WTC11 (cell line): ENCODE results near the gene FBLN2. TPM values are rescaled to one million over a fixed set of nuclear protein-coding genes. Genes with fewer than 3 reads are reported as not detected.

ENCODE experiments used
- ATAC-seq: fragments of 200-7000 bp; cut with Tn5 transposase; 2 replicates; pipeline ENCODE4 v1.10.0; 2021; ENCODE audit warnings: mild to moderate bottlenecking, moderate library complexity
- CTCF ChIA-PET: fragments of 300-600 bp; sonication (Branson Sonifier 250); formaldehyde crosslinking; loops from one replicate; lab custom pipeline; 2021; ENCODE audit warnings: antibody characterized with exemption; lab: Charles Lee
- POLR2A ChIA-PET: fragments of 350-600 bp; sonication (Branson Sonifier 250); formaldehyde crosslinking; loops from one replicate; lab custom pipeline; 2021; ENCODE audit warnings: antibody characterized with exemption; lab: Charles Lee
- DNase-seq: peaks from one replicate; pipeline ENCODE4 v3.0.0; 2021; ENCODE audit warnings: low spot score
- H3K27ac Mint-ChIP-seq: 2 replicates; pipeline ENCODE4 v1.8.0; 2021; ENCODE audit warnings: mixed read lengths
- H3K27me3 Mint-ChIP-seq: 2 replicates; pipeline ENCODE4 v1.8.0; 2021; ENCODE audit warnings: low read depth, mild to moderate bottlenecking, moderate library complexity, mixed read lengths
- H3K36me3 Mint-ChIP-seq: 2 replicates; pipeline ENCODE4 v1.8.0; 2021; ENCODE audit warnings: mixed read lengths
- H3K4me1 Mint-ChIP-seq: 2 replicates; pipeline ENCODE4 v1.8.0; 2022; ENCODE audit warnings: mixed read lengths
- H3K4me3 Mint-ChIP-seq: 2 replicates; pipeline ENCODE4 v1.8.0; 2021; ENCODE audit warnings: mild to moderate bottlenecking, moderate library complexity, mixed read lengths
- H3K9me3 Mint-ChIP-seq: 2 replicates; pipeline ENCODE4 v1.8.0; 2021; ENCODE audit warnings: mixed read lengths
- ETV6 ChIP-seq: sonication (generic); formaldehyde crosslinking; IDR thresholded peaks from 2 replicates; pipeline ENCODE4 v1.8.1; 2022; ENCODE audit warnings: mild to moderate bottlenecking, missing genetic modification reagents
- FOXP1 ChIP-seq: sonication (generic); formaldehyde crosslinking; IDR thresholded peaks from 2 replicates; pipeline ENCODE4 v1.8.0; 2022; ENCODE audit warnings: missing genetic modification reagents, mild to moderate bottlenecking, moderate library complexity, borderline replicate concordance
- HMGA2 ChIP-seq: fragments of 250-450 bp; sonication (Bioruptor Pico); IDR thresholded peaks from 2 replicates; pipeline ENCODE4 v1.4.0; 2021; ENCODE audit warnings: mild to moderate bottlenecking, moderate library complexity
- IRF2 ChIP-seq: sonication (generic); formaldehyde crosslinking; IDR thresholded peaks from 2 replicates; pipeline ENCODE4 v1.8.0; 2022; ENCODE audit warnings: low read depth, missing genetic modification reagents, borderline replicate concordance
- JAZF1 ChIP-seq: fragments of 250-450 bp; sonication (Bioruptor Pico); IDR thresholded peaks from 2 replicates; pipeline ENCODE4 v1.9.0; 2021; ENCODE audit warnings: moderate library complexity, mild to moderate bottlenecking, inconsistent platforms
- JUN ChIP-seq: sonication (generic); formaldehyde crosslinking; IDR thresholded peaks from 2 replicates; pipeline ENCODE4 v1.8.0; 2023; ENCODE audit warnings: mild to moderate bottlenecking, missing genetic modification reagents
- RORB ChIP-seq: fragments of 250-450 bp; sonication (Bioruptor Pico); IDR thresholded peaks from 2 replicates; pipeline ENCODE4 v1.9.0; 2021; ENCODE audit warnings: mild to moderate bottlenecking
- total RNA-seq: library from RNA; stranded (reverse); gene quantifications from 3 replicates; pipeline ENCODE4 v1.2.3, GENCODE V29; 2021
- TF ChIP-seq, protein P1 (sequence below): sonication (generic); formaldehyde crosslinking; IDR thresholded peaks from 2 replicates; pipeline ENCODE4 v1.8.0; 2022; ENCODE audit warnings: mild to moderate bottlenecking, missing genetic modification reagents
- TF ChIP-seq, protein P2 (sequence below): sonication (generic); formaldehyde crosslinking; IDR thresholded peaks from 2 replicates; pipeline ENCODE4 v1.8.0; 2022; ENCODE audit warnings: mild to moderate bottlenecking, missing genetic modification reagents
- TF ChIP-seq, protein P3 (sequence below): sonication (generic); formaldehyde crosslinking; IDR thresholded peaks from 2 replicates; pipeline ENCODE4 v1.8.1; 2022; ENCODE audit warnings: low read depth, missing genetic modification reagents, borderline replicate concordance
- TF ChIP-seq, protein P4 (sequence below): sonication (generic); formaldehyde crosslinking; IDR thresholded peaks from 2 replicates; pipeline ENCODE4 v1.8.0; 2023; ENCODE audit warnings: mild to moderate bottlenecking, missing genetic modification reagents
- TF ChIP-seq, protein P5 (sequence below): fragments of 250-450 bp; sonication (Bioruptor Pico); IDR thresholded peaks from 2 replicates; pipeline ENCODE4 v1.9.0; 2021; ENCODE audit warnings: mild to moderate bottlenecking
- TF ChIP-seq, protein P6 (sequence below): sonication (generic); formaldehyde crosslinking; IDR thresholded peaks from 2 replicates; pipeline ENCODE4 v1.8.0; 2022; ENCODE audit warnings: mild to moderate bottlenecking, missing genetic modification reagents
- TF ChIP-seq, protein P7 (sequence below): fragments of 250-450 bp; sonication (Bioruptor Pico); IDR thresholded peaks from 2 replicates; pipeline ENCODE4 v1.9.0; 2021; ENCODE audit warnings: mild to moderate bottlenecking, borderline replicate concordance
- TF ChIP-seq, protein P8 (sequence below): sonication (generic); formaldehyde crosslinking; IDR thresholded peaks from 2 replicates; pipeline ENCODE4 v1.8.1; 2022; ENCODE audit warnings: mild to moderate bottlenecking, missing genetic modification reagents, moderate library complexity, borderline replicate concordance

Gene FBLN2
- total RNA-seq, 1 experiment from 2014 or later = 20.7 TPM

DNA sequence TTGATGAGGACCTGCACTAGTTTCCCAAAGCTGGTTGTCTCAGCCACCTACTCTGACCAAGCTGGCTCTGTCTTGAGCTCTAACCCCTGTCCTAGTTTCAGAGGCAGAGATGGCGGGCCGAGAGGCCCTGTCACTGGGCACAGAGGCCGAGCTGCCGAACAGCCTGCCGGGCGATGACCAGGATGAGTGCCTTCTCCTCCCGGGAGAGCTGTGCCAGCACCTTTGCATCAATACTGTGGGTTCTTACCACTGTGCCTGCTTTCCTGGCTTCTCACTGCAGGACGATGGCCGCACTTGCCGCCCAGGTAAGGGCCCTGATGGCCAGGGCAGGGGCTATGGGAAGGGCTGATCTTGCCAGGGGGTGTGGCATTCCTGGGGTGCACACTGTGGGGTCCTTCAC, 69.1 kb downstream of the FBLN2 start:
- Mint-ChIP-seq H3K4me3 (no peak overlapping the region), H3K27me3 (no peaks in the 10 kb centered on the region), H3K36me3 (peaks cover 2% of the 10 kb centered on the region; the same call in 1 of the 2 replicates), H3K27ac (no peak overlapping the region), H3K9me3 (peaks cover 15% of the 10 kb centered on the region), H3K4me1 (no peaks in the 10 kb centered on the region; the same call in 1 of the 2 replicates)
- POLR2A ChIA-PET = no interaction called here
- DNase-seq = no peak
- no peak for ATAC-seq
- TF ChIP-seq ETV6 (no peak), IRF2 (CRISPR knock-in tag) (no peak), JUN (CRISPR knock-in tag) (no peak), FOXP1 (CRISPR knock-in tag) (no peak), HMGA2 (CRISPR knock-in tag) (no peak)
- TF ChIP-seq, protein P1, sequence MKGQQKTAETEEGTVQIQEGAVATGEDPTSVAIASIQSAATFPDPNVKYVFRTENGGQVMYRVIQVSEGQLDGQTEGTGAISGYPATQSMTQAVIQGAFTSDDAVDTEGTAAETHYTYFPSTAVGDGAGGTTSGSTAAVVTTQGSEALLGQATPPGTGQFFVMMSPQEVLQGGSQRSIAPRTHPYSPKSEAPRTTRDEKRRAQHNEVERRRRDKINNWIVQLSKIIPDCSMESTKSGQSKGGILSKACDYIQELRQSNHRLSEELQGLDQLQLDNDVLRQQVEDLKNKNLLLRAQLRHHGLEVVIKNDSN (CRISPR knock-in tag) = no peak
- TF ChIP-seq, protein P2, sequence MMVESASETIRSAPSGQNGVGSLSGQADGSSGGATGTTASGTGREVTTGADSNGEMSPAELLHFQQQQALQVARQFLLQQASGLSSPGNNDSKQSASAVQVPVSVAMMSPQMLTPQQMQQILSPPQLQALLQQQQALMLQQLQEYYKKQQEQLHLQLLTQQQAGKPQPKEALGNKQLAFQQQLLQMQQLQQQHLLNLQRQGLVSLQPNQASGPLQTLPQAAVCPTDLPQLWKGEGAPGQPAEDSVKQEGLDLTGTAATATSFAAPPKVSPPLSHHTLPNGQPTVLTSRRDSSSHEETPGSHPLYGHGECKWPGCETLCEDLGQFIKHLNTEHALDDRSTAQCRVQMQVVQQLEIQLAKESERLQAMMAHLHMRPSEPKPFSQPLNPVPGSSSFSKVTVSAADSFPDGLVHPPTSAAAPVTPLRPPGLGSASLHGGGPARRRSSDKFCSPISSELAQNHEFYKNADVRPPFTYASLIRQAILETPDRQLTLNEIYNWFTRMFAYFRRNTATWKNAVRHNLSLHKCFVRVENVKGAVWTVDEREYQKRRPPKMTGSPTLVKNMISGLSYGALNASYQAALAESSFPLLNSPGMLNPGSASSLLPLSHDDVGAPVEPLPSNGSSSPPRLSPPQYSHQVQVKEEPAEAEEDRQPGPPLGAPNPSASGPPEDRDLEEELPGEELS (CRISPR knock-in tag) = no peak
- TF ChIP-seq, protein P3, sequence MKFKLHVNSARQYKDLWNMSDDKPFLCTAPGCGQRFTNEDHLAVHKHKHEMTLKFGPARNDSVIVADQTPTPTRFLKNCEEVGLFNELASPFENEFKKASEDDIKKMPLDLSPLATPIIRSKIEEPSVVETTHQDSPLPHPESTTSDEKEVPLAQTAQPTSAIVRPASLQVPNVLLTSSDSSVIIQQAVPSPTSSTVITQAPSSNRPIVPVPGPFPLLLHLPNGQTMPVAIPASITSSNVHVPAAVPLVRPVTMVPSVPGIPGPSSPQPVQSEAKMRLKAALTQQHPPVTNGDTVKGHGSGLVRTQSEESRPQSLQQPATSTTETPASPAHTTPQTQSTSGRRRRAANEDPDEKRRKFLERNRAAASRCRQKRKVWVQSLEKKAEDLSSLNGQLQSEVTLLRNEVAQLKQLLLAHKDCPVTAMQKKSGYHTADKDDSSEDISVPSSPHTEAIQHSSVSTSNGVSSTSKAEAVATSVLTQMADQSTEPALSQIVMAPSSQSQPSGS (CRISPR knock-in tag) = no peak
- TF ChIP-seq, protein P4, sequence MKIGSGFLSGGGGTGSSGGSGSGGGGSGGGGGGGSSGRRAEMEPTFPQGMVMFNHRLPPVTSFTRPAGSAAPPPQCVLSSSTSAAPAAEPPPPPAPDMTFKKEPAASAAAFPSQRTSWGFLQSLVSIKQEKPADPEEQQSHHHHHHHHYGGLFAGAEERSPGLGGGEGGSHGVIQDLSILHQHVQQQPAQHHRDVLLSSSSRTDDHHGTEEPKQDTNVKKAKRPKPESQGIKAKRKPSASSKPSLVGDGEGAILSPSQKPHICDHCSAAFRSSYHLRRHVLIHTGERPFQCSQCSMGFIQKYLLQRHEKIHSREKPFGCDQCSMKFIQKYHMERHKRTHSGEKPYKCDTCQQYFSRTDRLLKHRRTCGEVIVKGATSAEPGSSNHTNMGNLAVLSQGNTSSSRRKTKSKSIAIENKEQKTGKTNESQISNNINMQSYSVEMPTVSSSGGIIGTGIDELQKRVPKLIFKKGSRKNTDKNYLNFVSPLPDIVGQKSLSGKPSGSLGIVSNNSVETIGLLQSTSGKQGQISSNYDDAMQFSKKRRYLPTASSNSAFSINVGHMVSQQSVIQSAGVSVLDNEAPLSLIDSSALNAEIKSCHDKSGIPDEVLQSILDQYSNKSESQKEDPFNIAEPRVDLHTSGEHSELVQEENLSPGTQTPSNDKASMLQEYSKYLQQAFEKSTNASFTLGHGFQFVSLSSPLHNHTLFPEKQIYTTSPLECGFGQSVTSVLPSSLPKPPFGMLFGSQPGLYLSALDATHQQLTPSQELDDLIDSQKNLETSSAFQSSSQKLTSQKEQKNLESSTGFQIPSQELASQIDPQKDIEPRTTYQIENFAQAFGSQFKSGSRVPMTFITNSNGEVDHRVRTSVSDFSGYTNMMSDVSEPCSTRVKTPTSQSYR (CRISPR knock-in tag) = no peak
- TF ChIP-seq, protein P5, sequence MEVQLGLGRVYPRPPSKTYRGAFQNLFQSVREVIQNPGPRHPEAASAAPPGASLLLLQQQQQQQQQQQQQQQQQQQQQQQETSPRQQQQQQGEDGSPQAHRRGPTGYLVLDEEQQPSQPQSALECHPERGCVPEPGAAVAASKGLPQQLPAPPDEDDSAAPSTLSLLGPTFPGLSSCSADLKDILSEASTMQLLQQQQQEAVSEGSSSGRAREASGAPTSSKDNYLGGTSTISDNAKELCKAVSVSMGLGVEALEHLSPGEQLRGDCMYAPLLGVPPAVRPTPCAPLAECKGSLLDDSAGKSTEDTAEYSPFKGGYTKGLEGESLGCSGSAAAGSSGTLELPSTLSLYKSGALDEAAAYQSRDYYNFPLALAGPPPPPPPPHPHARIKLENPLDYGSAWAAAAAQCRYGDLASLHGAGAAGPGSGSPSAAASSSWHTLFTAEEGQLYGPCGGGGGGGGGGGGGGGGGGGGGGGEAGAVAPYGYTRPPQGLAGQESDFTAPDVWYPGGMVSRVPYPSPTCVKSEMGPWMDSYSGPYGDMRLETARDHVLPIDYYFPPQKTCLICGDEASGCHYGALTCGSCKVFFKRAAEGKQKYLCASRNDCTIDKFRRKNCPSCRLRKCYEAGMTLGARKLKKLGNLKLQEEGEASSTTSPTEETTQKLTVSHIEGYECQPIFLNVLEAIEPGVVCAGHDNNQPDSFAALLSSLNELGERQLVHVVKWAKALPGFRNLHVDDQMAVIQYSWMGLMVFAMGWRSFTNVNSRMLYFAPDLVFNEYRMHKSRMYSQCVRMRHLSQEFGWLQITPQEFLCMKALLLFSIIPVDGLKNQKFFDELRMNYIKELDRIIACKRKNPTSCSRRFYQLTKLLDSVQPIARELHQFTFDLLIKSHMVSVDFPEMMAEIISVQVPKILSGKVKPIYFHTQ (CRISPR knock-in tag) = no peak
- TF ChIP-seq, protein P6, sequence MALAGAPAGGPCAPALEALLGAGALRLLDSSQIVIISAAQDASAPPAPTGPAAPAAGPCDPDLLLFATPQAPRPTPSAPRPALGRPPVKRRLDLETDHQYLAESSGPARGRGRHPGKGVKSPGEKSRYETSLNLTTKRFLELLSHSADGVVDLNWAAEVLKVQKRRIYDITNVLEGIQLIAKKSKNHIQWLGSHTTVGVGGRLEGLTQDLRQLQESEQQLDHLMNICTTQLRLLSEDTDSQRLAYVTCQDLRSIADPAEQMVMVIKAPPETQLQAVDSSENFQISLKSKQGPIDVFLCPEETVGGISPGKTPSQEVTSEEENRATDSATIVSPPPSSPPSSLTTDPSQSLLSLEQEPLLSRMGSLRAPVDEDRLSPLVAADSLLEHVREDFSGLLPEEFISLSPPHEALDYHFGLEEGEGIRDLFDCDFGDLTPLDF (CRISPR knock-in tag) = no peak
- CTCF ChIA-PET = interaction anchor here (0.7 to 1.2 kb wide), 2 partner anchors 122 to 263 kb away, joined by 3 to 4 read pairs; no protein-coding TSS in a partner anchor

DNA sequence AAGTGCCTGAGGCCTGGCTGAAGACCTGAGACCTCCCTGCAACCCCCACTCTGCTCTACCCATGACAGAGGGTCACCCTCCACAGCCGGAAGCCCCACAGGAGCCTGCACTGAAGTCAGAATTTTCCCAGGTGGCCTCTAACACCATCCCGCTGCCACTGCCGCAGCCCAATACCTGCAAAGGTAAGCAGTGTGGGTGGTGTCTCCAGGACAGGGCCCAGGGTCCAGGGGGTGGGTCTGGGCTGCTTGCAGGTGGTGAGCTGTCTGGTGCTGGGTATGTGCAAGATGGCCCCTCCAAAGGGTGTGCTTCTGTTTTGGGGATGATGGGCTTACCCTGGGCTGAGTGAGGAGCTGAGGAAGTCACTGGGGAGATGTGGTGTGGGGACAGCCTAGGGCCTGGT, 69.9 kb downstream of the FBLN2 start:
- Mint-ChIP-seq H3K4me1 (no peaks in the 10 kb centered on the region; the same call in 1 of the 2 replicates), H3K4me3 (no peak overlapping the region), H3K36me3 (peaks cover 2% of the 10 kb centered on the region; the same call in 1 of the 2 replicates), H3K27ac (no peak overlapping the region), H3K27me3 (no peaks in the 10 kb centered on the region), H3K9me3 (peaks cover 14% of the 10 kb centered on the region)
- DNase-seq = no peak
- ChIA-PET POLR2A (no interaction called here), CTCF (interaction anchor here (1.2 kb wide), 2 partner anchors 49 to 122 kb away, joined by 3 to 4 read pairs; no protein-coding TSS in a partner anchor)
- ATAC-seq = no peak
- TF ChIP-seq RORB (CRISPR knock-in tag) (no peak), JAZF1 (CRISPR knock-in tag) (no peak)
- TF ChIP-seq, protein P3 (CRISPR knock-in tag) = no peak
- TF ChIP-seq, protein P7, sequence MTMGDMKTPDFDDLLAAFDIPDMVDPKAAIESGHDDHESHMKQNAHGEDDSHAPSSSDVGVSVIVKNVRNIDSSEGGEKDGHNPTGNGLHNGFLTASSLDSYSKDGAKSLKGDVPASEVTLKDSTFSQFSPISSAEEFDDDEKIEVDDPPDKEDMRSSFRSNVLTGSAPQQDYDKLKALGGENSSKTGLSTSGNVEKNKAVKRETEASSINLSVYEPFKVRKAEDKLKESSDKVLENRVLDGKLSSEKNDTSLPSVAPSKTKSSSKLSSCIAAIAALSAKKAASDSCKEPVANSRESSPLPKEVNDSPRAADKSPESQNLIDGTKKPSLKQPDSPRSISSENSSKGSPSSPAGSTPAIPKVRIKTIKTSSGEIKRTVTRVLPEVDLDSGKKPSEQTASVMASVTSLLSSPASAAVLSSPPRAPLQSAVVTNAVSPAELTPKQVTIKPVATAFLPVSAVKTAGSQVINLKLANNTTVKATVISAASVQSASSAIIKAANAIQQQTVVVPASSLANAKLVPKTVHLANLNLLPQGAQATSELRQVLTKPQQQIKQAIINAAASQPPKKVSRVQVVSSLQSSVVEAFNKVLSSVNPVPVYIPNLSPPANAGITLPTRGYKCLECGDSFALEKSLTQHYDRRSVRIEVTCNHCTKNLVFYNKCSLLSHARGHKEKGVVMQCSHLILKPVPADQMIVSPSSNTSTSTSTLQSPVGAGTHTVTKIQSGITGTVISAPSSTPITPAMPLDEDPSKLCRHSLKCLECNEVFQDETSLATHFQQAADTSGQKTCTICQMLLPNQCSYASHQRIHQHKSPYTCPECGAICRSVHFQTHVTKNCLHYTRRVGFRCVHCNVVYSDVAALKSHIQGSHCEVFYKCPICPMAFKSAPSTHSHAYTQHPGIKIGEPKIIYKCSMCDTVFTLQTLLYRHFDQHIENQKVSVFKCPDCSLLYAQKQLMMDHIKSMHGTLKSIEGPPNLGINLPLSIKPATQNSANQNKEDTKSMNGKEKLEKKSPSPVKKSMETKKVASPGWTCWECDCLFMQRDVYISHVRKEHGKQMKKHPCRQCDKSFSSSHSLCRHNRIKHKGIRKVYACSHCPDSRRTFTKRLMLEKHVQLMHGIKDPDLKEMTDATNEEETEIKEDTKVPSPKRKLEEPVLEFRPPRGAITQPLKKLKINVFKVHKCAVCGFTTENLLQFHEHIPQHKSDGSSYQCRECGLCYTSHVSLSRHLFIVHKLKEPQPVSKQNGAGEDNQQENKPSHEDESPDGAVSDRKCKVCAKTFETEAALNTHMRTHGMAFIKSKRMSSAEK (CRISPR knock-in tag) = no peak
- TF ChIP-seq, protein P8, sequence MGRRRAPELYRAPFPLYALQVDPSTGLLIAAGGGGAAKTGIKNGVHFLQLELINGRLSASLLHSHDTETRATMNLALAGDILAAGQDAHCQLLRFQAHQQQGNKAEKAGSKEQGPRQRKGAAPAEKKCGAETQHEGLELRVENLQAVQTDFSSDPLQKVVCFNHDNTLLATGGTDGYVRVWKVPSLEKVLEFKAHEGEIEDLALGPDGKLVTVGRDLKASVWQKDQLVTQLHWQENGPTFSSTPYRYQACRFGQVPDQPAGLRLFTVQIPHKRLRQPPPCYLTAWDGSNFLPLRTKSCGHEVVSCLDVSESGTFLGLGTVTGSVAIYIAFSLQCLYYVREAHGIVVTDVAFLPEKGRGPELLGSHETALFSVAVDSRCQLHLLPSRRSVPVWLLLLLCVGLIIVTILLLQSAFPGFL = no peak
